Lower leg skin (tissue), 3 donors: ENCODE data around the gene PKD2.

ENCODE experiments used
- CTCF ChIP-seq, 3 donors: fragments of 450-650 bp; IDR thresholded peaks; one replicate each; pipeline ENCODE4 v1.5.1; 2016; ENCODE audit warnings: antibody characterized with exemption in 3 of 3, mild to moderate bottlenecking in 3 of 3, moderate library complexity in 2 of 3
- POLR2A ChIP-seq, 2 donors: fragments of 450-650 bp; IDR thresholded peaks; one replicate each; pipeline ENCODE4 v1.6.1; 2016 to 2017; ENCODE audit warnings: antibody characterized with exemption in 2 of 2, mild to moderate bottlenecking in 1 of 2, moderate library complexity in 1 of 2

DNA sequence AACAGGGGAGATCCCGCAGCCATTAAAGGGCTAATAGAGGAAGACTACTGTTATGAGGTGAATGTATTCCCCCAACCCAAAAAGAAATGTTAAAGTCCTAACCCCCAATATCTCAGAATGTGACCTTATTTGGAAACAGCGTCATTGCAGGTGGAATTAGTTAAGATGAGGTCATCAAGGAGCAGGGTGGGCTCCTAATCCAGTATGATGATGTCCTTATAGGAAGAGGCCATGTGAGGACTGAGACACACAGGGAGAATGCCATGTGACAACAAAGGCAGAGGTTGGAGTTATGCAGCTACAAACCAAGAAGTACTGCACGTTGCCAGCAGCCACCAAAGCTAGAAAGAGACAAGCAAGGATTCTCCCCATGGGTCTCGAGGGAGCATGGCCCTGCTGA is 17.7 kb upstream of the PKD2 start:
- TF ChIP-seq CTCF (IDR thresholded peaks at IDR 0.05) = no peak
- TF ChIP-seq POLR2A (IDR thresholded peaks at IDR 0.05) = no peak
